IMR-90 (cell line): ENCODE measurements around the gene NUP205. TPM values are rescaled to one million over a fixed set of nuclear protein-coding genes. Genes with fewer than 3 reads are reported as not detected.

Experiments used
- ATAC-seq: fragments of 200-7000 bp; cut with Tn5 transposase; 2 replicates; pipeline ENCODE4 v1.9.1; 2020; ENCODE audit warnings: low read depth, mild to moderate bottlenecking, moderate library complexity
- BruUV-seq: library from RNA; stranded (reverse); fragments of 400-500 nt; replicated peaks from 2 replicates; lab custom pipeline; 2021; lab: Mats Ljungman, UMichigan
- CTCF ChIA-PET: fragments of 300-600 bp; formaldehyde crosslinking; extraction: SDS; loops from one replicate; lab custom pipeline; 2021; ENCODE audit warnings: antibody characterized with exemption; lab: Yijun Ruan, JAX
- POLR2A ChIA-PET: fragments of 300-600 bp; sonication (Branson Sonifier 250); formaldehyde crosslinking; loops from one replicate; lab custom pipeline; 2022; ENCODE audit warnings: antibody characterized with exemption; ENCODE audit not compliant: unreplicated experiment; lab: Charles Lee
- DNase-seq: peaks from one replicate; pipeline ENCODE4 v3.0.0; 2013
- H2AFZ ChIP-seq: replicated peaks from 2 replicates; pipeline ENCODE3; 2013; ENCODE audit warnings: low read length, mild to moderate bottlenecking; ENCODE audit not compliant: poor library complexity
- H2AK5ac ChIP-seq: 2 replicates; pipeline ENCODE4 v1.6.1; 2013; ENCODE audit warnings: low read depth, low read length, inconsistent platforms
- H2AK9ac ChIP-seq: replicated peaks from 2 replicates; pipeline ENCODE3; 2013; ENCODE audit warnings: mild to moderate bottlenecking, low read depth, low read length, moderate library complexity; ENCODE audit not compliant: poor library complexity
- H2BK120ac ChIP-seq: 2 replicates; pipeline ENCODE4 v1.6.1; 2013; ENCODE audit warnings: low read depth, low read length, inconsistent platforms
- H2BK15ac ChIP-seq: 3 replicates; pipeline ENCODE4 v1.6.1; 2013; ENCODE audit warnings: low read depth, low read length, inconsistent platforms
- H2BK20ac ChIP-seq: 2 replicates; pipeline ENCODE4 v1.6.1; 2013; ENCODE audit warnings: low read depth, mild to moderate bottlenecking, inconsistent platforms, low read length, moderate library complexity
- H2BK5ac ChIP-seq: 2 replicates; pipeline ENCODE4 v1.6.1; 2013; ENCODE audit warnings: mild to moderate bottlenecking, low read depth, low read length, inconsistent platforms; ENCODE audit not compliant: poor library complexity, severe bottlenecking
- H3K14ac ChIP-seq: replicated peaks from 2 replicates; pipeline ENCODE4 v1.6.1; 2013; ENCODE audit warnings: low read depth, low read length, inconsistent platforms
- H3K18ac ChIP-seq: 2 replicates; pipeline ENCODE4 v1.6.1; 2013; ENCODE audit warnings: low read depth, low read length, control low read depth
- H3K23ac ChIP-seq: 2 replicates; pipeline ENCODE4 v1.6.1; 2013; ENCODE audit warnings: low read depth, low read length, inconsistent platforms
- H3K27ac ChIP-seq: 2 replicates; pipeline ENCODE4 v1.5.1; 2013; ENCODE audit warnings: mild to moderate bottlenecking, control low read depth, low read length; ENCODE audit not compliant: insufficient read depth
- H3K27me3 ChIP-seq: 2 replicates; pipeline ENCODE4 v1.6.1; 2013; ENCODE audit warnings: low read length; ENCODE audit not compliant: control insufficient read depth, insufficient read depth
- H3K36me3 ChIP-seq: 2 replicates; pipeline ENCODE4 v1.6.1; 2013; ENCODE audit warnings: low read length, mixed read lengths; ENCODE audit not compliant: control insufficient read depth, insufficient read depth
- H3K4ac ChIP-seq: 2 replicates; pipeline ENCODE4 v1.6.1; 2013; ENCODE audit warnings: low read depth, low read length, inconsistent platforms
- H3K4me1 ChIP-seq: 2 replicates; pipeline ENCODE4 v1.6.1; 2013; ENCODE audit warnings: low read length, mixed read lengths; ENCODE audit not compliant: control insufficient read depth, insufficient read depth
- H3K4me2 ChIP-seq: 2 replicates; pipeline ENCODE4 v1.6.1; 2013; ENCODE audit warnings: low read depth, mild to moderate bottlenecking, control low read depth, low read length, moderate library complexity
- H3K4me3 ChIP-seq: 2 replicates; pipeline ENCODE4 v1.5.1; 2013; ENCODE audit warnings: low read depth, mild to moderate bottlenecking, control low read depth, low read length, moderate library complexity; ENCODE audit not compliant: insufficient read depth
- H3K56ac ChIP-seq: 2 replicates; pipeline ENCODE4 v1.6.1; 2013; ENCODE audit warnings: low read length, inconsistent platforms; ENCODE audit not compliant: insufficient read depth; ENCODE audit errors: extremely low read depth
- H3K79me1 ChIP-seq, 2 experiments: 2 replicates each; pipeline ENCODE4 v1.6.1; 2013; ENCODE audit warnings: low read length in 2 of 2, inconsistent platforms in 1 of 2, low read depth in 1 of 2
- H3K9ac ChIP-seq: 2 replicates; pipeline ENCODE4 v1.6.1; 2013; ENCODE audit warnings: low read depth, low read length, control low read depth
- H3K9me1 ChIP-seq: 2 replicates; pipeline ENCODE4 v1.6.1; 2013; ENCODE audit warnings: low read length, inconsistent platforms; ENCODE audit not compliant: insufficient read depth
- H3K9me3 ChIP-seq: 2 replicates; pipeline ENCODE4 v1.6.1; 2013; ENCODE audit warnings: low read length; ENCODE audit not compliant: control insufficient read depth, insufficient read depth
- H4K20me1 ChIP-seq: 2 replicates; pipeline ENCODE4 v1.6.1; 2013; ENCODE audit warnings: low read length, inconsistent platforms; ENCODE audit not compliant: insufficient read depth
- H4K5ac ChIP-seq: 2 replicates; pipeline ENCODE4 v1.6.1; 2013; ENCODE audit warnings: mild to moderate bottlenecking, low read depth, low read length, control low read depth
- H4K8ac ChIP-seq, 2 experiments: 2 replicates each; pipeline ENCODE4 v1.6.1; 2013; ENCODE audit warnings: low read depth in 2 of 2, low read length in 2 of 2, control low read depth in 1 of 2, inconsistent platforms in 1 of 2
- H4K91ac ChIP-seq: 2 replicates; pipeline ENCODE4 v1.6.1; 2013; ENCODE audit warnings: low read depth, low read length, inconsistent platforms; ENCODE audit not compliant: insufficient read depth
- BHLHE40 ChIP-seq: fragments of 150-350 bp; IDR thresholded peaks from 2 replicates; pipeline ENCODE4 v1.6.1; 2016; ENCODE audit warnings: mild to moderate bottlenecking, low read depth, low read length
- CEBPB ChIP-seq: IDR thresholded peaks from 2 replicates; pipeline ENCODE4 v1.6.1; 2012; ENCODE audit warnings: low read depth, low read length, improper control_type of control experiment
- CHD1 ChIP-seq: IDR thresholded peaks from 2 replicates; pipeline ENCODE4 v1.6.1; 2012; ENCODE audit warnings: low read depth, low read length, improper control_type of control experiment
- MAFK ChIP-seq: IDR thresholded peaks from 2 replicates; pipeline ENCODE4 v1.6.1; 2012; ENCODE audit warnings: low read depth, low read length, improper control_type of control experiment
- MAZ ChIP-seq: IDR thresholded peaks from 2 replicates; pipeline ENCODE4 v1.6.1; 2012; ENCODE audit warnings: low read depth, mild to moderate bottlenecking, low read length, improper control_type of control experiment, moderate library complexity, borderline replicate concordance
- MXI1 ChIP-seq: IDR thresholded peaks from 2 replicates; pipeline ENCODE4 v1.6.1; 2012; ENCODE audit warnings: low read depth, mild to moderate bottlenecking, low read length, moderate library complexity, borderline replicate concordance
- NFE2L2 ChIP-seq: fragments of 150-350 bp; IDR thresholded peaks from 2 replicates; pipeline ENCODE4 v1.6.1; 2016; ENCODE audit warnings: low read depth, mild to moderate bottlenecking, low read length
- POLR2A ChIP-seq: IDR thresholded peaks from 2 replicates; pipeline ENCODE4 v1.6.1; 2012; ENCODE audit warnings: mild to moderate bottlenecking, low read depth, low read length
- RCOR1 ChIP-seq: IDR thresholded peaks from 2 replicates; pipeline ENCODE4 v1.6.1; 2012; ENCODE audit warnings: mild to moderate bottlenecking, low read length, improper control_type of control experiment; ENCODE audit not compliant: insufficient replicate concordance
- RFX5 ChIP-seq: IDR thresholded peaks from 2 replicates; pipeline ENCODE4 v1.8.0; 2012; ENCODE audit warnings: low read depth, mild to moderate bottlenecking, low read length, moderate library complexity
- SMC3 ChIP-seq: fragments of 150-350 bp; IDR thresholded peaks from 2 replicates; pipeline ENCODE4 v1.6.1; 2016; ENCODE audit warnings: low read depth, mild to moderate bottlenecking, antibody characterized with exemption, low read length, moderate library complexity
- WGBS, 2 experiments: methylation state at CpG; one replicate each; pipeline versions ENCODE4 v1.1.5 to v1.1.7; 2013; ENCODE audit warnings: missing lambda C conversion rate in 2 of 2; ENCODE audit not compliant: insufficient read length in 1 of 2; ENCODE audit errors: extremely low coverage in 2 of 2; 5-methylcytosine and 5-hydroxymethylcytosine counted together
- dilution Hi-C: fragments of 300-500 bp; cut with HindIII; formaldehyde crosslinking; loops from one replicate; pipeline ENCODE4 v1.14.3; 2018; ENCODE audit warnings: low sequenced_read_pairs; ENCODE audit not compliant: unreplicated experiment
- in situ Hi-C: fragments of 300-500 bp; cut with MboI; formaldehyde crosslinking; loops from 3 replicates; pipeline ENCODE4 v1.14.3; 2019; ENCODE audit warnings: low sequenced_read_pairs, inconsistent platforms, mixed read lengths
- intact Hi-C: fragments of 100-400 bp; cut with micrococcal nuclease; formaldehyde crosslinking; loops from 2 replicates; pipeline ENCODE4 v1.10.0; 2022
- polyA plus RNA-seq, 3 experiments: library from polyadenylated mRNA; depleted of rRNA; stranded (reverse); fragments of >200 nt; gene quantifications; 2 replicates each; pipeline ENCODE4 v1.2.3, GENCODE V29; 2012; ENCODE audit warnings: low replicate concordance in 1 of 3
- total RNA-seq: library from RNA; depleted of rRNA; stranded (reverse); fragments of >200 nt; gene quantifications from 2 replicates; pipeline ENCODE4 v1.2.3, GENCODE V29; 2012
- TF ChIP-seq, protein P1 (sequence below): fragments of 150-350 bp; IDR thresholded peaks from 2 replicates; pipeline ENCODE4 v1.6.1; 2016; ENCODE audit warnings: low read depth, mild to moderate bottlenecking, low read length, moderate library complexity, borderline replicate concordance
- TF ChIP-seq, protein P2 (sequence below): fragments of 150-350 bp; IDR thresholded peaks from 2 replicates; pipeline ENCODE4 v1.6.1; 2017; ENCODE audit warnings: mild to moderate bottlenecking, antibody characterized with exemption, low read length, low read depth

Gene NUP205
- total and polyA plus RNA-seq, 2 of the 4 experiments (the other 2 are of a cell fraction): 29.5 to 84.6 TPM

DNA sequence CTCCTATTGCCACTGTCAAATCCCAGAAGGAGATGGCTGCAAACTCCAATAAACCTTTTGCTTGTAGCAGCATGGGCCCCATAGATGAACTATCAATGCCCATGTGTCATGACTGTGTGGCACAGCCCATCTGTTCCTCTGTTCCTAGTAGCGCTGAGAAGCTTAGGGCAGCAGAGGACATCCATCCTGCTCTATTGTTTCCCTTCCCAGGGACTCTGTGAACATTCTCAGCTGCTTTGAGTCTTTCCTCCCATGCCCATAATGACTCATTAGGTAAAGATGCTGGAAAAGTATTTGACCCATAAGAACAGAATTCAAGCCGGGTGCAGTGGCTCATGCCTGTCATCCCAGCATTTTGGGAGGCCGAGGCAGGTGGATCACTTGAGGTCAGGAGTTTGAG lies 132.8 kb downstream of the NUP205 start:
- BruUV-seq: no TSS peak
- H3K4ac ChIP-seq: peak overlapping the region; percentile 55; the same call in 1 of the 2 replicates
- H3K23ac ChIP-seq: peak overlapping the region; percentile 52
- H4K20me1 ChIP-seq: no peaks in the 10 kb centered on the region
- no peak overlapping the region for H3K4me3 ChIP-seq
- no peak overlapping the region for H3K56ac ChIP-seq
- H4K8ac ChIP-seq: peak overlapping the region in 1 of 2 experiments; percentile 59; a peak in 1 of 4 replicates
- POLR2A ChIA-PET: no interaction called here
- H3K9me1 ChIP-seq: peaks cover 13% of the 10 kb centered on the region
- no peak overlapping the region for H4K91ac ChIP-seq
- in situ Hi-C loops: no loop called here
- H2BK120ac ChIP-seq: peak overlapping the region; percentile 71
- peak overlapping the region; percentile 98 for H2AK5ac ChIP-seq
- 83% methylated on average over 1 of the region's 3 CpGs; no CpG with 5 or more reads in 1 of the 2 experiments for WGBS, 2 experiments
- no peaks in the 10 kb centered on the region for H3K27me3 ChIP-seq
- peaks cover 2% of the 10 kb centered on the region for H3K36me3 ChIP-seq
- H3K9ac ChIP-seq: no peak overlapping the region
- H2BK5ac ChIP-seq: peak overlapping the region; percentile 24
- H4K5ac ChIP-seq: no peak overlapping the region
- intact Hi-C loops: no loop called here
- peak overlapping the region; percentile 85; the same call in 1 of the 2 replicates for H3K14ac ChIP-seq
- H3K18ac ChIP-seq: no peak overlapping the region; the same call in 1 of the 2 replicates
- DNase-seq (peak; percentile 72), ATAC-seq (peak; percentile 72)
- dilution Hi-C loops: no loop called here
- H2BK15ac ChIP-seq: peak overlapping the region; percentile 88; the same call in 1 of the 3 replicates
- peak overlapping the region; percentile 93 for H2AK9ac ChIP-seq
- TF ChIP-seq MAFK (no peak), POLR2A (no peak), MAZ (no peak), BHLHE40 (no peak), RFX5 (no peak), SMC3 (no peak), RCOR1 (no peak), CEBPB (no peak), NFE2L2 (no peak), CHD1 (no peak), MXI1 (no peak)
- TF ChIP-seq, protein P1, sequence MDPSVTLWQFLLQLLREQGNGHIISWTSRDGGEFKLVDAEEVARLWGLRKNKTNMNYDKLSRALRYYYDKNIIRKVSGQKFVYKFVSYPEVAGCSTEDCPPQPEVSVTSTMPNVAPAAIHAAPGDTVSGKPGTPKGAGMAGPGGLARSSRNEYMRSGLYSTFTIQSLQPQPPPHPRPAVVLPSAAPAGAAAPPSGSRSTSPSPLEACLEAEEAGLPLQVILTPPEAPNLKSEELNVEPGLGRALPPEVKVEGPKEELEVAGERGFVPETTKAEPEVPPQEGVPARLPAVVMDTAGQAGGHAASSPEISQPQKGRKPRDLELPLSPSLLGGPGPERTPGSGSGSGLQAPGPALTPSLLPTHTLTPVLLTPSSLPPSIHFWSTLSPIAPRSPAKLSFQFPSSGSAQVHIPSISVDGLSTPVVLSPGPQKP: no peak
- TF ChIP-seq, protein P2, sequence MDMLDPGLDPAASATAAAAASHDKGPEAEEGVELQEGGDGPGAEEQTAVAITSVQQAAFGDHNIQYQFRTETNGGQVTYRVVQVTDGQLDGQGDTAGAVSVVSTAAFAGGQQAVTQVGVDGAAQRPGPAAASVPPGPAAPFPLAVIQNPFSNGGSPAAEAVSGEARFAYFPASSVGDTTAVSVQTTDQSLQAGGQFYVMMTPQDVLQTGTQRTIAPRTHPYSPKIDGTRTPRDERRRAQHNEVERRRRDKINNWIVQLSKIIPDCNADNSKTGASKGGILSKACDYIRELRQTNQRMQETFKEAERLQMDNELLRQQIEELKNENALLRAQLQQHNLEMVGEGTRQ: no peak
- H2AFZ ChIP-seq: peak overlapping the region; percentile 67
- no peaks in the 10 kb centered on the region for H3K9me3 ChIP-seq
- H2BK20ac ChIP-seq: 0 out of 2 replicates have a peak overlapping the region, but pooled peaks have one; percentile 62
- H3K27ac ChIP-seq: no peak overlapping the region
- no peak overlapping the region for H3K4me2 ChIP-seq
- peaks cover 5 to 26% of the 10 kb centered on the region in 2 experiments; a peak in 3 of 4 replicates for H3K79me1 ChIP-seq
- peaks cover 2% of the 10 kb centered on the region for H3K4me1 ChIP-seq
- CTCF ChIA-PET: interaction anchor here (0.6 to 0.7 kb wide), 2 partner anchors 28 to 109 kb away, joined by 3 to 4 read pairs; partner anchors contain the start of gene STMP1
